ENCODE data around the gene DMRTA2. TPM values are rescaled to one million over a fixed set of nuclear protein-coding genes. Genes with fewer than 3 reads are reported as not detected.
A peak's percentile ranks its signal among the peaks of the same experiment; 100 is the strongest.

Gene DMRTA2
- total RNA-seq, 1 donor from 2014 or later, result not detected

GRCh38 chr1:50417946-50418599, 5.2 kb downstream of the DMRTA2 start:
- Histone ChIP-seq H3K27ac (no peak overlapping the region), H3F3A (ENCODE audit: low read depth) (peaks cover 31% of the 10 kb centered on the region), H3K4me1 (peaks cover 23% of the 10 kb centered on the region), H3K27me3 (peaks cover 100% of the 10 kb centered on the region), H3K4me3 (peak overlapping the region; percentile 53), H4K20me1 (ENCODE audit: low read depth) (peaks cover 65% of the 10 kb centered on the region), H2AFZ (replicated peaks) (peak overlapping the region; percentile 94), H3K36me3 (no peaks in the 10 kb centered on the region), H3K9ac (no peak overlapping the region), H3K4me2 (peak overlapping the region; percentile 84), H3K9me3 (ENCODE audit: low read depth) (no peaks in the 10 kb centered on the region), H3K79me2 (ENCODE audit: low read depth) (no peaks in the 10 kb centered on the region)
- Mint-ChIP-seq H3K4me3 (peak overlapping the region; percentile 80), H3K27me3 (ENCODE audit: insufficient read depth, low read depth) (peaks cover 82% of the 10 kb centered on the region), H3K36me3 (peaks cover 7% of the 10 kb centered on the region), H3K9me3 (peaks cover 7% of the 10 kb centered on the region), H3K4me1 (peaks cover 30% of the 10 kb centered on the region), H3K27ac (no peak overlapping the region)
- TF ChIP-seq EZH2phosphoT487 (IDR thresholded peaks at IDR 0.05) (peak; percentile 37), EZH2 (IDR thresholded peaks at IDR 0.05) (peak; percentile 54), CTCF (IDR thresholded peaks at IDR 0.05) (no peak)
- peak; percentile 56 for DNase-seq (ENCODE audit: low spot score)

- Histone ChIP-seq H3K36me3 (no peaks in the 10 kb centered on the region), H3K27me3 (peaks cover 100% of the 10 kb centered on the region), H3K4me1 (peaks cover 17% of the 10 kb centered on the region), H3K4me3 (no peak overlapping the region), H3F3A (ENCODE audit: low read depth) (peaks cover 31% of the 10 kb centered on the region), H4K20me1 (ENCODE audit: low read depth) (peaks cover 62% of the 10 kb centered on the region), H3K27ac (no peak overlapping the region), H3K9ac (no peak overlapping the region), H3K79me2 (ENCODE audit: low read depth) (no peaks in the 10 kb centered on the region), H3K4me2 (peak overlapping the region; percentile 69), H3K9me3 (ENCODE audit: low read depth) (no peaks in the 10 kb centered on the region), H2AFZ (replicated peaks) (no peak overlapping the region)
- H3K4me1 Mint-ChIP-seq, result peaks cover 26% of the 10 kb centered on the region
- no peak for TF ChIP-seq CTCF (IDR thresholded peaks at IDR 0.05)
- peak; percentile 7 for TF ChIP-seq EZH2 (IDR thresholded peaks at IDR 0.05)
- H3K9me3 Mint-ChIP-seq, result peaks cover 8% of the 10 kb centered on the region
- H3K27me3 Mint-ChIP-seq (ENCODE audit: insufficient read depth, low read depth), result peaks cover 79% of the 10 kb centered on the region
- peaks cover 7% of the 10 kb centered on the region for H3K36me3 Mint-ChIP-seq
- peak; percentile 54 for DNase-seq (ENCODE audit: low spot score)
- no peak overlapping the region for H3K27ac Mint-ChIP-seq
- peak overlapping the region; percentile 49 for H3K4me3 Mint-ChIP-seq
These were observed 5.7 kb downstream of the DMRTA2 start for GRCh38 chr1:50417507-50417906.

GRCh38 chr1:50416553-50417453, 6.4 kb downstream of the DMRTA2 start:
- DNase-seq (ENCODE audit: low spot score), result peak; percentile 61
- H3K4me2 ChIP-seq, result peak overlapping the region; percentile 69
- no peak overlapping the region for H2AFZ ChIP-seq (replicated peaks)
- Mint-ChIP-seq H3K9me3 (peaks cover 8% of the 10 kb centered on the region), H3K27ac (no peak overlapping the region), H3K4me3 (peak overlapping the region; percentile 42), H3K4me1 (peaks cover 23% of the 10 kb centered on the region), H3K27me3 (ENCODE audit: insufficient read depth, low read depth) (peaks cover 72% of the 10 kb centered on the region), H3K36me3 (peaks cover 7% of the 10 kb centered on the region)
- H3K9ac ChIP-seq, result no peak overlapping the region
- no peaks in the 10 kb centered on the region for H3K9me3 ChIP-seq (ENCODE audit: low read depth)
- peak overlapping the region; percentile 23 for H3K4me3 ChIP-seq
- peaks cover 16% of the 10 kb centered on the region for H3K4me1 ChIP-seq
- H3K79me2 ChIP-seq (ENCODE audit: low read depth), result no peaks in the 10 kb centered on the region
- peaks cover 55% of the 10 kb centered on the region for H4K20me1 ChIP-seq (ENCODE audit: low read depth)
- no peak overlapping the region for H3K27ac ChIP-seq
- peaks cover 100% of the 10 kb centered on the region for H3K27me3 ChIP-seq
- H3F3A ChIP-seq (ENCODE audit: low read depth), result peaks cover 31% of the 10 kb centered on the region
- TF ChIP-seq EZH2phosphoT487 (IDR thresholded peaks at IDR 0.05), result peak; percentile 78
- TF ChIP-seq EZH2 (IDR thresholded peaks at IDR 0.05), result peak; percentile 74
- TF ChIP-seq CTCF (IDR thresholded peaks at IDR 0.05), result no peak
- no peaks in the 10 kb centered on the region for H3K36me3 ChIP-seq

Data from neural progenitor cell (in vitro differentiated cells).